Measurements from ENCODE around the gene IKZF5. TPM values are rescaled to one million over a fixed set of nuclear protein-coding genes. Genes with fewer than 3 reads are reported as not detected.

The IKZF5 gene
- total RNA-seq, 1 experiment from 2014 or later, result 9.3 TPM

GRCh38 chr10:122980209-122981065 lies 28.2 kb downstream of the IKZF5 start, which contains the start of gene PSTK:
Gene PSTK, plus strand, starts transcription at chr10:122980401. Its CDS starts 79 bp downstream, at chr10:122980480.
- peak within 1 kb of the TSS; percentile 99 for H3K4me3 ChIP-seq
- H3K9me3 ChIP-seq (replicated peaks), result no peaks in the 10 kb centered on the region
- no peaks in the 10 kb centered on the region for H3K27me3 ChIP-seq
- no peaks in the 10 kb centered on the region; the same call in 1 of the 2 replicates for H3K36me3 ChIP-seq
- H3K4me1 ChIP-seq, result no peaks in the 10 kb centered on the region
- H3K27ac ChIP-seq, result peak within 1 kb of the TSS; percentile 94
- peak; percentile 87 to 90 for DNase-seq

DNA sequence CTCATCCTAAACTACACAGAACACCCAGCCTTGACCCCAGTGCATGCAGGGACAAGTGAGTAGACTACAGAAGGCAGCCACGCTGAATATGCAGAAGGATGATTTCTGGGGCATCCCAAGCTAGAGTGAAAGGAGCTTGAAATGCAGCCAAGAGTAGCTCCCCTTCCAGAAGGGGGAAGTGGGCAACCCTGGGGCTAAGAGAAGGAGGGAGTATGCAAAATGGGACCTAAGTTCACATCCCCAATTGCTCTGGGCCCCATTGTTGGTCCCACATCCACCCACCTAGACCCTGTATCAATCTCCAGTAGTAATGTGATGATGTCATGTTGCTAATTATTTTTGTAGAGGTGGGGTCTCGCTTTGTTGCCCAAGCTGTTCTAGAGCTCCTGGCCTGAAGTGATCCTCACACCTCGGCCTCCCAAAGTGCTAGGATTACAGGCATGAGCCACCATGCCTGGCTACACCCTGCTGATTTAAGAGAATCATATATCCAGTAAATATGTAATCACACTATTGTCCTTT lies 34.0 kb downstream of the IKZF5 start:
- no peak overlapping the region for H3K4me3 ChIP-seq
- no peak overlapping the region for H3K27ac ChIP-seq
- H3K36me3 ChIP-seq, result no peaks in the 10 kb centered on the region
- H3K4me1 ChIP-seq, result no peaks in the 10 kb centered on the region
- no peaks in the 10 kb centered on the region for H3K27me3 ChIP-seq
- no peaks in the 10 kb centered on the region for H3K9me3 ChIP-seq (replicated peaks)
- DNase-seq, result no peak

DNA sequence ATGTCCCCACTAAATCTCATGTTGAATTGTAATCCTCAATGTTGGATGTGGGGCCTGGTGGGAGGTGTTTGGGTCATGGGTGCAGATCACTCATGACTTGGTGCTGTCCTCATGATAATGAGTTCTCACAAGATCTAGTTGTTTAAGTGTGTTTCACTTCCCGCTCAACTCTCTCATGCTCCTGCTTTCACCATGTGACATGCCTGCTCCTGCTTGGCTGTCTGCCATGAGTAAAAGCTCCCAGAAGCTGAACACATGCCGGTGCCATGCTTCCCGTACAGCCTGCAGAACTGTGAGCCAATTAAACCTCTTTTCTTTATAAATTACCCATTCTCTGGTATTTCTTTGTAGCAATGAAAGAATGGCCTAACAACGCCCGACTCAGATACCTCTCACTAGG lies 34.6 kb downstream of the IKZF5 start:
- Histone ChIP-seq H3K4me1 (no peaks in the 10 kb centered on the region), H3K9me3 (replicated peaks) (no peaks in the 10 kb centered on the region; the same call in 1 of the 2 replicates), H3K27ac (no peak overlapping the region), H3K4me3 (no peak overlapping the region), H3K27me3 (no peaks in the 10 kb centered on the region), H3K36me3 (no peaks in the 10 kb centered on the region)
- DNase-seq, result peak in 1 of 2 experiments; percentile 8

GRCh38 chr10:122968698-122969097 lies 39.9 kb downstream of the IKZF5 start:
- Histone ChIP-seq H3K36me3 (no peaks in the 10 kb centered on the region), H3K9me3 (replicated peaks) (peaks cover 2% of the 10 kb centered on the region), H3K4me3 (no peak overlapping the region), H3K27me3 (no peaks in the 10 kb centered on the region), H3K27ac (no peak overlapping the region), H3K4me1 (no peaks in the 10 kb centered on the region)
- DNase-seq, result no peak

- peaks cover 2% of the 10 kb centered on the region for H3K9me3 ChIP-seq (replicated peaks)
- no peak overlapping the region for H3K27ac ChIP-seq
- H3K4me3 ChIP-seq, result no peak overlapping the region
- DNase-seq, result no peak
- H3K4me1 ChIP-seq, result no peaks in the 10 kb centered on the region
- H3K27me3 ChIP-seq, result no peaks in the 10 kb centered on the region
- H3K36me3 ChIP-seq, result no peaks in the 10 kb centered on the region
Measured at GRCh38 chr10:122966879-122967278, 41.7 kb downstream of the IKZF5 start.

GRCh38 chr10:122962405-122962804 lies 46.2 kb downstream of the IKZF5 start:
- Histone ChIP-seq H3K9me3 (replicated peaks) (peaks cover 2% of the 10 kb centered on the region; the same call in 1 of the 2 replicates), H3K27me3 (no peaks in the 10 kb centered on the region), H3K4me3 (no peak overlapping the region), H3K36me3 (no peaks in the 10 kb centered on the region), H3K4me1 (no peaks in the 10 kb centered on the region), H3K27ac (no peak overlapping the region)
- DNase-seq, result no peak

DNA sequence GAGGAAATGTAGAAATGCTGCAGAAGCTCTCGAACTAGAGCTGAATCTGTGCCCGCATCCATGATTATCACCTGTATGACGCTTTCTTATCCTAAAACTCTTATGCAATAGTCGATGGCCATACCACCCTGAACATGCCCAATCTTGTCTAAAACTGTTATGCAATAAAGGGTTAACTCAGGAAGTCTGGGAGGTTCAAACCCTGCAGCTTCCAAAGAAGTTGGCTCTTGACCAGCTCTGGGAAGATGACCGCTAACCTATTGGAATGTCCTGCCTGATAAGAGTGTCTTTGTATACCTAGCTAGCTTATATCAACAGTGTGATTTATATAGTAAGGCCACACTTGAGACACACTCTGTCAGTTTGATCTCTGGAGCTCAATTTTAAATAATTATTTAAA lies 51.1 kb downstream of the IKZF5 start:
- DNase-seq, result no peak
- no peaks in the 10 kb centered on the region for H3K9me3 ChIP-seq (replicated peaks)
- H3K36me3 ChIP-seq, result no peaks in the 10 kb centered on the region
- no peak overlapping the region for H3K27ac ChIP-seq
- no peaks in the 10 kb centered on the region for H3K27me3 ChIP-seq
- no peak overlapping the region for H3K4me3 ChIP-seq
- no peaks in the 10 kb centered on the region for H3K4me1 ChIP-seq

GRCh38 chr10:122955892-122956291 lies 52.7 kb downstream of the IKZF5 start:
- Histone ChIP-seq H3K4me1 (no peaks in the 10 kb centered on the region), H3K36me3 (no peaks in the 10 kb centered on the region), H3K27me3 (no peaks in the 10 kb centered on the region), H3K27ac (no peak overlapping the region), H3K9me3 (replicated peaks) (no peaks in the 10 kb centered on the region), H3K4me3 (no peak overlapping the region)
- DNase-seq, result no peak

- DNase-seq, result no peak
- Histone ChIP-seq H3K27me3 (no peaks in the 10 kb centered on the region), H3K27ac (no peak overlapping the region), H3K36me3 (no peaks in the 10 kb centered on the region), H3K4me3 (peak overlapping the region; percentile 90), H3K9me3 (replicated peaks) (no peaks in the 10 kb centered on the region), H3K4me1 (no peaks in the 10 kb centered on the region)
Measured at GRCh38 chr10:122954731-122955050, 53.9 kb downstream of the IKZF5 start.

DNA sequence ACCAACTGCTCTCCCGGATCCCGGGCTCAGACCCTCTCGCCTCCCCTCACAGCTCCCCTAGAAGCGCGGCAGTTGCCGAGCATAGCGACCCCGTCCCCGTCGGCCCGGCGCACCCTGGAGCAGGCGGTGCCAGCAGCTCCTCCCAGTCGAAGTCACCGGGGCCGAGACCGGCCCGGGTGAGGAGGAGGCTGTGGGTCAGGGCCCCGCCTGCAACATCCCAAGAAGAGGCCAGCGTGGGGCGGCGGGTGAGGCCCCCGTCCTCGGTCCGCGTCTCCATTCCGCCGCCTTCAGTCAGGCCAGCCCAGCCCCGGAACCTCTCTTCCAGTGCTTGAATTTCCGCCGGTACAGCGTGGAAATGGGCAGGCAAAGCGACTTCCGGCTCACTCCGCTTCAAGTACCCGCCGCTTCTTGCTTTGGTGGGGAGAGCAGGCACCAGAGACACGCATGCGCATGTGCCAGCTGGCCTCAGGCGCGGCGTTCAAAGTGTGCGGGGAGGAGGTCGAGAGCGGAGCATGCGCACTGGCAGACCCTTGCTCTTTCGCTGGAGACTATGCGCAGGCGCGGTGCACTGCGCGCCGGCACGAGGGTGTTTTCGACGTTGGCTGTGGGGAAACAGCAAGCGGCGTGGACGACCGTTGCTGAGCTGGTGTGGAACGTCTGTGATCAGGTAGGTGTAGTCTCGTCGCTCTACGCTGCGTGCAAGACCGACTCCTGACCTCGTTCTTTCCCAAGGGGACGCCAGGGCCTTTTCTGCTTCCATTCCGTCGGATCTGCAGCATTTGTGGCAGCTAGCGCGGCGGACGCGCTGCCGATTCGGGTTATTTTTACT lies 54.5 kb downstream of the IKZF5 start, which contains the start of gene C10orf88:
C10orf88 (minus strand) TSS at position 326 of the 829 bp plus-strand sequence; CDS start at position 277, 49 bp downstream.
- H3K27me3 ChIP-seq, result no peaks in the 10 kb centered on the region
- no peaks in the 10 kb centered on the region for H3K4me1 ChIP-seq
- DNase-seq, result peak; percentile 97 to 98
- H3K9me3 ChIP-seq (replicated peaks), result no peaks in the 10 kb centered on the region
- H3K4me3 ChIP-seq, result peak within 1 kb of the TSS; percentile 90
- peak within 1 kb of the TSS; percentile 69 for H3K27ac ChIP-seq
- H3K36me3 ChIP-seq, result peaks cover 2% of the 10 kb centered on the region; the same call in 1 of the 2 replicates

DNA sequence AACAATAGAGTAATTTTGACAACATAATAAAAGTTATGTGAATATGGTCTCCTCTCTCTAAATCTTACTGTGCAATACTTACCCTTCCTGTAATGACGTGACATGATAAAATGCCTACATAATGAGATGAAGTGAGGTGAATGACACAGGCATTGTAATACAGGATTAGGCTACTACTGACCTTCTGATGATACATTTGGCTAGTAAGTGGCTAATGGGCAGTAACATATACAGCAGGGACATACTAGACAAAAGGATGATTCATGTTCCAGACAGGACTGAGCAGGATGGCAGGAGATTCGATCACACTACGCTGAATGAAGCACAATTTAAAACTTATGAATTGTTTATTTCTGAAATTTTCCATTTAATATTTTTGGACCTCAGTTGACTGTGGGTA lies 59.3 kb downstream of the IKZF5 start:
- Histone ChIP-seq H3K27ac (no peak overlapping the region), H3K4me1 (no peaks in the 10 kb centered on the region), H3K27me3 (no peaks in the 10 kb centered on the region), H3K9me3 (replicated peaks) (no peaks in the 10 kb centered on the region), H3K36me3 (peaks cover 16% of the 10 kb centered on the region), H3K4me3 (no peak overlapping the region)
- no peak for DNase-seq

Other genes starting within 250 kb of the IKZF5 start
- gene CUZD1, start 162.9 kb downstream of the IKZF5 start, total RNA-seq (2014; rRNA removed; shearing (Covaris generic)), result 1.9 and 3.3 TPM in 2 replicates
- gene FAM24B, start 129.2 kb downstream of the IKZF5 start, total RNA-seq (2014; rRNA removed; shearing (Covaris generic)), result 11.2 and 19.9 TPM in 2 replicates
- gene FAM24A, start 98.2 kb downstream of the IKZF5 start, total RNA-seq (2014; rRNA removed; shearing (Covaris generic)), result not detected in 2 replicates
- 12.0 and 14.1 TPM in 2 replicates for gene C10orf88, start 54.6 kb downstream of the IKZF5 start, total RNA-seq (2014; rRNA removed; shearing (Covaris generic))
- gene PSTK, start 28.4 kb downstream of the IKZF5 start, total RNA-seq (2014; rRNA removed; shearing (Covaris generic)), result 6.8 and 7.9 TPM in 2 replicates
- 8.0 and 9.6 TPM in 2 replicates for gene ACADSB, start 211 bp upstream of the IKZF5 start, total RNA-seq (2014; rRNA removed; shearing (Covaris generic))
- gene HMX3, start 127.2 kb upstream of the IKZF5 start, total RNA-seq (2014; rRNA removed; shearing (Covaris generic)), result 0.12 and 0.23 TPM in 2 replicates
- gene HMX2, start 139.3 kb upstream of the IKZF5 start, total RNA-seq (2014; rRNA removed; shearing (Covaris generic)), result not detected in 2 replicates
- 211 and 218 TPM in 2 replicates for gene BUB3, start 145.6 kb upstream of the IKZF5 start, total RNA-seq (2014; rRNA removed; shearing (Covaris generic))